Suprapubic skin (tissue), 4 donors: Measurements from ENCODE around the gene ZNF532.

Experiments used
- CTCF ChIP-seq, 2 donors: fragments of 200-600 bp in 1 of 2; fragments of 450-650 bp in 1 of 2; sonication (generic) in 1 of 2; IDR thresholded peaks; one replicate each; pipeline ENCODE4 v1.5.1; 2016 to 2019; ENCODE audit warnings: antibody characterized with exemption in 2 of 2, mild to moderate bottlenecking in 1 of 2, moderate library complexity in 1 of 2
- EP300 ChIP-seq: sonication (generic); formaldehyde crosslinking; IDR thresholded peaks from one replicate; pipeline ENCODE4 v1.6.1; 2017; ENCODE audit warnings: antibody characterized with exemption
- POLR2A ChIP-seq, 2 donors: fragments of 450-650 bp; IDR thresholded peaks; one replicate each; pipeline ENCODE4 v1.6.1; 2017; ENCODE audit warnings: antibody characterized with exemption in 2 of 2, mild to moderate bottlenecking in 2 of 2, moderate library complexity in 2 of 2
- POLR2AphosphoS5 ChIP-seq, 3 donors: sonication (generic); formaldehyde crosslinking; IDR thresholded peaks; one replicate each; pipeline ENCODE4 v1.6.1; 2017; ENCODE audit warnings: antibody characterized with exemption in 3 of 3

GRCh38 chr18:58887613-58887963, 22.9 kb downstream of the ZNF532 start:
- no peak for TF ChIP-seq CTCF (IDR thresholded peaks at IDR 0.05)
- no peak for TF ChIP-seq POLR2AphosphoS5 (IDR thresholded peaks at IDR 0.05)
- no peak for TF ChIP-seq POLR2A (IDR thresholded peaks at IDR 0.05)
- TF ChIP-seq EP300, result no peak
